B cell (primary cell): ENCODE data around the gene PLAC1. TPM values are rescaled to one million over a fixed set of nuclear protein-coding genes. Genes with fewer than 3 reads are reported as not detected.

Source experiments
- ATAC-seq: fragments of 200-7000 bp; cut with Tn5 transposase; one replicate; pipeline ENCODE4 v1.10.0; 2021; ENCODE audit warnings: low read depth, mild to moderate bottlenecking, moderate number of reproducible peaks, moderate library complexity
- CTCF ChIA-PET: fragments of 350-600 bp; sonication (Branson Sonifier 250); formaldehyde crosslinking; loops from one replicate; lab custom pipeline; 2021; ENCODE audit warnings: antibody characterized with exemption, inconsistent platforms; lab: Charles Lee
- POLR2A ChIA-PET: fragments of 350-600 bp; sonication (Branson Sonifier 250); formaldehyde crosslinking; loops from one replicate; lab custom pipeline; 2021; ENCODE audit warnings: antibody characterized with exemption; lab: Charles Lee
- DNase-seq: peaks from one replicate; pipeline ENCODE4 v3.0.0; 2013
- H2AFZ ChIP-seq: 2 replicates; pipeline ENCODE4 v1.6.1; 2012; ENCODE audit warnings: mild to moderate bottlenecking, low read depth, low read length; ENCODE audit not compliant: insufficient read depth, poor library complexity, severe bottlenecking
- H3K27ac ChIP-seq, 2 donors: 1 replicate in 1 of 2; 2 replicates in 1 of 2; pipeline ENCODE4 v1.5.1; 2012 to 2013; ENCODE audit warnings: low read length in 2 of 2, mild to moderate bottlenecking in 2 of 2, moderate library complexity in 1 of 2
- H3K27me3 ChIP-seq, 4 experiments: fragments of 200-600 bp in 1 of 4; sonication (generic) in 1 of 4; replicated peaks in 1 of 4; 1 replicate in 2 of 4; 2 replicates in 2 of 4; pipeline versions ENCODE4 v1.6.1 to v1.7.0; 2013 to 2016; ENCODE audit warnings: low read length in 3 of 4, mild to moderate bottlenecking in 2 of 4, mixed read lengths in 1 of 4, moderate library complexity in 1 of 4; ENCODE audit not compliant: insufficient read depth in 4 of 4, control insufficient read depth in 3 of 4; ENCODE audit errors: control extremely low read depth in 1 of 4
- H3K36me3 ChIP-seq, 2 experiments: replicated peaks in 1 of 2; 1 replicate in 1 of 2; 2 replicates in 1 of 2; pipeline versions ENCODE4 v1.6.1 to v1.7.1; 2013; ENCODE audit warnings: low read length in 1 of 2; ENCODE audit not compliant: insufficient read depth in 2 of 2, control insufficient read depth in 1 of 2; ENCODE audit errors: control extremely low read depth in 1 of 2, extremely low read depth in 1 of 2
- H3K4me1 ChIP-seq, 2 donors: fragments of 200-600 bp in 1 of 2; sonication (generic) in 1 of 2; 1 replicate in 1 of 2; 2 replicates in 1 of 2; pipeline versions ENCODE4 v1.5.1 to v1.6.1; 2013 to 2017; ENCODE audit warnings: low read length in 2 of 2; ENCODE audit not compliant: control insufficient read depth in 2 of 2, insufficient read depth in 2 of 2
- H3K4me2 ChIP-seq: replicated peaks from 2 replicates; pipeline ENCODE3; 2012; ENCODE audit warnings: mild to moderate bottlenecking, low read depth, low read length; ENCODE audit not compliant: poor library complexity, severe bottlenecking
- H3K4me3 ChIP-seq, 5 experiments: fragments of 200-600 bp in 1 of 5; sonication (generic) in 1 of 5; 1 replicate in 3 of 5; 2 replicates in 2 of 5; pipeline versions ENCODE4 v1.5.1 to v1.7.0; 2011 to 2016; ENCODE audit warnings: low read length in 4 of 5, mild to moderate bottlenecking in 4 of 5, low read depth in 2 of 5, control low read depth in 1 of 5, moderate library complexity in 1 of 5; ENCODE audit not compliant: insufficient read depth in 1 of 5; ENCODE audit errors: control extremely low read depth in 1 of 5, extremely low read depth in 1 of 5
- H3K79me2 ChIP-seq: fragments of 200-600 bp; sonication (generic); one replicate; pipeline ENCODE4 v1.6.0; 2016; ENCODE audit warnings: low read length; ENCODE audit not compliant: control insufficient read depth, insufficient read depth
- H3K9ac ChIP-seq: fragments of 200-600 bp; sonication (generic); 2 replicates; pipeline ENCODE4 v1.6.1; 2017; ENCODE audit warnings: mild to moderate bottlenecking, low read length, moderate library complexity
- H3K9me3 ChIP-seq, 3 donors: one replicate each; pipeline versions ENCODE4 v1.6.1 to v1.7.1; 2013; ENCODE audit warnings: low read length in 2 of 3; ENCODE audit not compliant: control insufficient read depth in 2 of 3, insufficient read depth in 1 of 3; ENCODE audit errors: control extremely low read depth in 1 of 3
- H4K20me1 ChIP-seq: 2 replicates; pipeline ENCODE4 v1.6.0; 2012; ENCODE audit warnings: mild to moderate bottlenecking, low read length; ENCODE audit not compliant: insufficient read depth, control insufficient read depth, poor library complexity, severe bottlenecking
- H3K27ac Mint-ChIP-seq: one replicate; pipeline ENCODE4 v1.8.0; 2021; ENCODE audit warnings: mixed read lengths
- H3K27me3 Mint-ChIP-seq: one replicate; pipeline ENCODE4 v1.8.0; 2021; ENCODE audit warnings: mixed read lengths
- H3K4me1 Mint-ChIP-seq: one replicate; pipeline ENCODE4 v1.8.0; 2021; ENCODE audit warnings: mixed read lengths
- H3K4me3 Mint-ChIP-seq: one replicate; pipeline ENCODE4 v1.8.0; 2021; ENCODE audit warnings: mixed read lengths
- H3K9me3 Mint-ChIP-seq: one replicate; pipeline ENCODE4 v1.8.0; 2022; ENCODE audit warnings: mixed read lengths; ENCODE audit not compliant: insufficient read depth
- EZH2 ChIP-seq: IDR thresholded peaks from 2 replicates; pipeline ENCODE4 v1.6.1; 2012; ENCODE audit warnings: borderline replicate concordance, low read depth, mild to moderate bottlenecking, moderate library complexity, low read length; ENCODE audit not compliant: insufficient read depth, poor library complexity, severe bottlenecking
- WGBS: methylation state at CpG from one replicate; pipeline ENCODE4 v1.1.5; 2013; ENCODE audit warnings: missing lambda C conversion rate; ENCODE audit not compliant: insufficient coverage; 5-methylcytosine and 5-hydroxymethylcytosine counted together
- intact Hi-C: fragments of 100-400 bp; cut with micrococcal nuclease; formaldehyde crosslinking; loops from one replicate; pipeline ENCODE4 v1.10.0; 2022
- polyA plus RNA-seq: library from polyadenylated mRNA; depleted of rRNA; stranded (reverse); fragments of >200 nt; gene quantifications from 2 replicates; pipeline ENCODE4 v1.2.3, GENCODE V29; 2012
- total RNA-seq, 2 donors: library from RNA; stranded (reverse); fragments of 120-200 nt in 1 of 2; gene quantifications; 1 replicate in 1 of 2; 2 replicates in 1 of 2; pipeline versions ENCODE4 v1.2.3 to v1.2.4, GENCODE V29; 2013 to 2022
- TF ChIP-seq, protein P1 (sequence below): fragments of 200-600 bp; IDR thresholded peaks from one replicate; pipeline ENCODE4 v1.8.0; 2022; ENCODE audit warnings: antibody characterized with exemption, mild to moderate bottlenecking

The PLAC1 gene
- total and polyA plus RNA-seq, 2 donors (not counting 1 experiment from before 2014, with no cell fraction given) = not detected

DNA sequence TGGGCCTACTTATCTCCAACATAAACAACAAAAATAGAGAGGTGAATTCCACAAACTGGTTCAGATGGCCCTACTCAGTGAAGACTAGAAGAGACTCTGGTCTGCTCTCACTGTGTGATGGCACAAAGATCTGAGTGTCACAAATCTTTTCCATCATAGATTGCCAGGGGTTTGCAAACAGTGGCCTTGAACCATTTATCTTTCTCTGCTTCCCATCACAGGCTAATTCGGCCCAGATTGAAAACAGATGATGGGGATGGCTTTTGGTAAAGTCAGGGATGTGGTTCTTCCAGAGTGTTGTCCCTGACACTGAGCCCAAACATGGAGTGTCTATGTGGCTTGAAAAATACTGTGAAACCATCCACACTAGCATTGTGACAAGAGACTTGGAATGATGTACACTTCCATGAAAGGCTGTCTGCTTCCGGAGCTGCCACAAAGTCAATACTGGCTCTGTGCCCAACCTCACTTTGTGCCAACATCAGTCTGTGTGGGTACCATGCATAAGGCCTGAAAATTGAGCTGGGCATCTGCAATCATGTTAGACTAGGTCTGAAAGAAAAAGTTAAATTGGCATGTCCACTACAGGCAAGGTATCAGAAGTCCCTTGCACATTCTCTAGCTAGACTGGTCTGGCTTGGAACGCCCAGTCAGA is 25.2 kb upstream of the PLAC1 start:
- no peaks in the 10 kb centered on the region for H3K27me3 Mint-ChIP-seq
- ChIA-PET POLR2A (no interaction called here), CTCF (no interaction called here)
- intact Hi-C loops = no loop called here
- Histone ChIP-seq H3K27ac (no peak overlapping the region), H3K4me2 (no peak overlapping the region), H2AFZ (no peak overlapping the region), H3K36me3 (no peaks in the 10 kb centered on the region), H4K20me1 (no peaks in the 10 kb centered on the region), H3K27me3 (no peaks in the 10 kb centered on the region), H3K4me1 (no peaks in the 10 kb centered on the region), H3K4me3 (no peak overlapping the region), H3K79me2 (no peaks in the 10 kb centered on the region), H3K9ac (no peak overlapping the region), H3K9me3 (no peaks in the 10 kb centered on the region)
- H3K4me3 Mint-ChIP-seq = no peak overlapping the region
- no peaks in the 10 kb centered on the region for H3K4me1 Mint-ChIP-seq
- DNase-seq (no peak), ATAC-seq (no peak)
- H3K27ac Mint-ChIP-seq = no peak overlapping the region
- TF ChIP-seq, protein P1, sequence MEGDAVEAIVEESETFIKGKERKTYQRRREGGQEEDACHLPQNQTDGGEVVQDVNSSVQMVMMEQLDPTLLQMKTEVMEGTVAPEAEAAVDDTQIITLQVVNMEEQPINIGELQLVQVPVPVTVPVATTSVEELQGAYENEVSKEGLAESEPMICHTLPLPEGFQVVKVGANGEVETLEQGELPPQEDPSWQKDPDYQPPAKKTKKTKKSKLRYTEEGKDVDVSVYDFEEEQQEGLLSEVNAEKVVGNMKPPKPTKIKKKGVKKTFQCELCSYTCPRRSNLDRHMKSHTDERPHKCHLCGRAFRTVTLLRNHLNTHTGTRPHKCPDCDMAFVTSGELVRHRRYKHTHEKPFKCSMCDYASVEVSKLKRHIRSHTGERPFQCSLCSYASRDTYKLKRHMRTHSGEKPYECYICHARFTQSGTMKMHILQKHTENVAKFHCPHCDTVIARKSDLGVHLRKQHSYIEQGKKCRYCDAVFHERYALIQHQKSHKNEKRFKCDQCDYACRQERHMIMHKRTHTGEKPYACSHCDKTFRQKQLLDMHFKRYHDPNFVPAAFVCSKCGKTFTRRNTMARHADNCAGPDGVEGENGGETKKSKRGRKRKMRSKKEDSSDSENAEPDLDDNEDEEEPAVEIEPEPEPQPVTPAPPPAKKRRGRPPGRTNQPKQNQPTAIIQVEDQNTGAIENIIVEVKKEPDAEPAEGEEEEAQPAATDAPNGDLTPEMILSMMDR = no peak
- no peak for TF ChIP-seq EZH2
- H3K9me3 Mint-ChIP-seq = no peaks in the 10 kb centered on the region
- WGBS = 100% methylated on average over 1 of the region's 3 CpGs

DNA sequence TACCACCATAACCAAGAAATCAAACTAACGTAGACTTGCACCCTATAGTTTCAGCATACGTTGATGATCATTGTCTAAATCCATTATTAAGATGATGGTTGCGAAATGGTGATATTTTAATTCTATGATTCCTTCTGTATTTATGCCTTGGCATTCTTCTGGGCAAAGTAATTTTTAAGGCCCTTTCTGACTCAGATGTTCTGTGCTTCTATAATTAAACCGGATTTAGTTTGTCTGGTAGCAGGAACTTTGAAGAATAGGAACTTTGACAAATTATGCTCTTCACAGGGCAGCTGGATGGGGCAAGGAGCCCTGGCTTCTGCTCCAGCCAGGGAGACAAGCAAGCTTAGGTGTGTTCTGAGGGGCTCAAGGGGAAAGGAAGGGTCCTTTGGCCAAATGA is 23.8 kb upstream of the PLAC1 start:
- Mint-ChIP-seq H3K27ac (no peak overlapping the region), H3K4me3 (no peak overlapping the region)

More for the DNA sequence above, 23.8 kb upstream of the PLAC1 start:
- DNase-seq (no peak), ATAC-seq (no peak)
- Histone ChIP-seq H3K9me3 (no peaks in the 10 kb centered on the region), H3K27ac (no peak overlapping the region), H3K9ac (no peak overlapping the region), H3K4me2 (no peak overlapping the region), H3K36me3 (no peaks in the 10 kb centered on the region), H2AFZ (no peak overlapping the region), H3K79me2 (no peaks in the 10 kb centered on the region), H3K4me1 (no peaks in the 10 kb centered on the region), H3K27me3 (no peaks in the 10 kb centered on the region), H4K20me1 (no peaks in the 10 kb centered on the region), H3K4me3 (no peak overlapping the region)
- no peak for TF ChIP-seq EZH2
- TF ChIP-seq, protein P1 = no peak
- Mint-ChIP-seq H3K27me3 (no peaks in the 10 kb centered on the region), H3K4me1 (no peaks in the 10 kb centered on the region), H3K9me3 (no peaks in the 10 kb centered on the region)
- intact Hi-C loops = no loop called here
- no CpG with 5 or more reads among the region's 4 CpGs for WGBS
- POLR2A ChIA-PET = no interaction called here
- CTCF ChIA-PET = no interaction called here
